HS-5 (cell line): ENCODE measurements around the gene BCL7A.
"Not testable (repeated sequence)": the region's sequence is repeated elsewhere in the genome, so short reads cannot be mapped to it uniquely, and the experiment has no call there.

Experiments used
- DNase-seq: peaks from one replicate; pipeline ENCODE4 v3.0.0-alpha.2; 2012; ENCODE audit warnings: low read depth

BCL7A gene

GRCh38 chr12:122028165-122028904, 6.7 kb downstream of the BCL7A start:
- DNase-seq, result no peak

- no peak for DNase-seq
Observed at GRCh38 chr12:122028905-122029560, 7.3 kb downstream of the BCL7A start.

GRCh38 chr12:122029620-122030423, 8.1 kb downstream of the BCL7A start:
- DNase-seq, result no peak

GRCh38 chr12:122030424-122031035, 8.8 kb downstream of the BCL7A start:
- DNase-seq, result no peak

GRCh38 chr12:122031342-122032216, 9.9 kb downstream of the BCL7A start:
- DNase-seq, result no peak

GRCh38 chr12:122032580-122032979, 10.9 kb downstream of the BCL7A start:
- no peak for DNase-seq

- DNase-seq, result no peak
Observed at GRCh38 chr12:122035292-122035691, 13.6 kb downstream of the BCL7A start.

- no peak for DNase-seq
Observed at GRCh38 chr12:122036153-122036552, 14.5 kb downstream of the BCL7A start.

- no peak for DNase-seq
Observed at GRCh38 chr12:122040579-122041386, 19.1 kb downstream of the BCL7A start.

- DNase-seq, result not testable (repeated sequence)
Observed at GRCh38 chr12:122041458-122041857, 19.8 kb downstream of the BCL7A start.

GRCh38 chr12:122042910-122043309, 21.2 kb downstream of the BCL7A start:
- DNase-seq, result no peak

- DNase-seq, result no peak
Observed at GRCh38 chr12:122043476-122043875, 21.8 kb downstream of the BCL7A start.

- DNase-seq, result no peak
Observed at GRCh38 chr12:122045262-122045661, 23.6 kb downstream of the BCL7A start.

GRCh38 chr12:122046145-122046544, 24.5 kb downstream of the BCL7A start:
- DNase-seq, result no peak

GRCh38 chr12:122048151-122048550, 26.5 kb downstream of the BCL7A start:
- no peak for DNase-seq

- DNase-seq, result no peak
Observed at GRCh38 chr12:122049827-122050226, 28.1 kb downstream of the BCL7A start.

GRCh38 chr12:122050706-122051105, 29.0 kb downstream of the BCL7A start:
- no peak for DNase-seq

GRCh38 chr12:122051231-122051876, 29.7 kb downstream of the BCL7A start:
- no peak for DNase-seq

- DNase-seq, result no peak
Observed at GRCh38 chr12:122052285-122052684, 30.6 kb downstream of the BCL7A start.
